Smooth muscle cell (in vitro differentiated cells): ENCODE data around the gene TRAPPC5. TPM values are rescaled to one million over a fixed set of nuclear protein-coding genes. Genes with fewer than 3 reads are reported as not detected.

Source experiments
- DNase-seq: peaks from one replicate; lab custom pipeline; 2025; ENCODE audit not compliant: unreplicated experiment; lab: John Stamatoyannopoulos, UW
- H2AFZ ChIP-seq: fragments of 200-600 bp; sonication (generic); 2 replicates; pipeline ENCODE4 v1.6.0; 2016; ENCODE audit warnings: antibody characterized with exemption, low read depth, mild to moderate bottlenecking
- H3F3A ChIP-seq: fragments of 200-600 bp; sonication (generic); 2 replicates; pipeline ENCODE4 v1.6.0; 2017; ENCODE audit warnings: antibody characterized with exemption, low read depth
- H3K27ac ChIP-seq: fragments of 200-600 bp; sonication (generic); 2 replicates; pipeline ENCODE4 v1.5.1; 2016; ENCODE audit warnings: low read depth, mild to moderate bottlenecking
- H3K27me3 ChIP-seq: fragments of 200-600 bp; sonication (generic); 2 replicates; pipeline ENCODE4 v1.6.1; 2016; ENCODE audit warnings: low read depth, mild to moderate bottlenecking
- H3K36me3 ChIP-seq: fragments of 200-600 bp; sonication (generic); 2 replicates; pipeline ENCODE4 v1.5.1; 2016; ENCODE audit warnings: low read depth
- H3K4me1 ChIP-seq: fragments of 200-600 bp; sonication (generic); 2 replicates; pipeline ENCODE4 v1.5.1; 2016; ENCODE audit warnings: low read depth
- H3K4me2 ChIP-seq: fragments of 200-600 bp; sonication (generic); 2 replicates; pipeline ENCODE4 v1.6.0; 2016; ENCODE audit warnings: mild to moderate bottlenecking
- H3K4me3 ChIP-seq: fragments of 200-600 bp; sonication (generic); 2 replicates; pipeline ENCODE4 v1.5.1; 2016; ENCODE audit warnings: mild to moderate bottlenecking
- H3K79me2 ChIP-seq: fragments of 200-600 bp; sonication (generic); 2 replicates; pipeline ENCODE4 v1.6.0; 2016; ENCODE audit warnings: low read depth, mild to moderate bottlenecking
- H3K9ac ChIP-seq: fragments of 200-600 bp; sonication (generic); 2 replicates; pipeline ENCODE4 v1.6.0; 2016; ENCODE audit warnings: low read depth
- H3K9me3 ChIP-seq: fragments of 200-600 bp; sonication (generic); replicated peaks from 2 replicates; pipeline ENCODE4 v1.5.1; 2016; ENCODE audit warnings: low read depth
- H4K20me1 ChIP-seq: fragments of 200-600 bp; sonication (generic); 2 replicates; pipeline ENCODE4 v1.6.0; 2016; ENCODE audit warnings: low read depth
- WGBS: methylation state at CpG from one replicate; pipeline ENCODE4 v1.1.7; 2016; ENCODE audit warnings: low lambda C conversion rate; 5-methylcytosine and 5-hydroxymethylcytosine counted together
- polyA plus RNA-seq: library from polyadenylated mRNA; unstranded; fragments of >200 nt; fragmentation: Nextera tagmentation; extraction: Ambion mirVana; gene quantifications from 2 replicates; pipeline ENCODE4 v1.2.1, GENCODE V29; 2016
- total RNA-seq: library from RNA; depleted of rRNA; stranded (reverse); fragments of >200 nt; gene quantifications from 2 replicates; pipeline ENCODE4 v1.2.3, GENCODE V29; 2014
- TF ChIP-seq, protein P1 (sequence below): fragments of 200-600 bp; sonication (generic); IDR thresholded peaks from 2 replicates; pipeline ENCODE4 v1.5.1; 2017; ENCODE audit warnings: borderline replicate concordance, mild to moderate bottlenecking, antibody characterized with exemption; ENCODE audit not compliant: insufficient read depth, poor library complexity, severe bottlenecking

The TRAPPC5 gene
- total and polyA plus RNA-seq, 2 experiments from 2014 or later, result 61.8 to 166 TPM

DNA sequence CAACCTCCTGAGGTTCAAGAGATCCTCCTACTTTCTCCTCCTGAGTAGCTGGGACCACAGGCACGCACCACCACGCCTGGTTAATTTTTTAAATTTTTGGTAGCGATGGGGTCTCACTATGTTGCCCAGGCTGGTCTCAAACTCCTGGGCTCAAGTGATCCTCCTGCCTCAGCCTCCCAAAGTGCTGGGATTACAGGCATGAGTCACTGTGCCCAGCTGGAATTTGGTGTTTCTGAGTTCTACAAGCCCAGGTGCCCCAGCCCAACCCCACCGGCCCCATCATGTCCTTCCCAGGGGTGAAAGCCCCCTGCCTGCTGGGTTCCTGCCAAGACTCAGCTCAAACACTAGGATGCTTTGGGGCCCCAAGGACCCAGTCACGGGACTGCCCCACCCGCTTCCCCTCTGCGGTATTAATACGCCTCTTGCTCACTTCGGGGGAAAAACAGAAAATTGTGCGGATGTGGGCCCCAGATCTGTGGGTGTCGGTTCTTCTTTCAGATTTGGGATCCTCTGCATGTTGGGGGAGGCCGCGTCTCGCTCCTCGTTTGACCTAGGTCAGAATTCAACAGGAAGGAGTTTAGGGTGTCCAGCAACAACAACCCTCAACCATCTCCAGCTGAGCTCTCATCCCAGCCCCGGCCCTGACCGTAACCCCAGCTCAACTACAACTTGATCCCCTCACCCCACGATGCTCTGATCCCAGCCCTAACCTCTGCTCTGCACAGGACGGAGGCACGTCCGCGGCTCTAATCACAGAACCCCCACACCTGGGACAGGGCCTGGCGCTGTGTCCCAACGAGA, 25.0 kb downstream of the TRAPPC5 start:
- TF ChIP-seq, protein P1, sequence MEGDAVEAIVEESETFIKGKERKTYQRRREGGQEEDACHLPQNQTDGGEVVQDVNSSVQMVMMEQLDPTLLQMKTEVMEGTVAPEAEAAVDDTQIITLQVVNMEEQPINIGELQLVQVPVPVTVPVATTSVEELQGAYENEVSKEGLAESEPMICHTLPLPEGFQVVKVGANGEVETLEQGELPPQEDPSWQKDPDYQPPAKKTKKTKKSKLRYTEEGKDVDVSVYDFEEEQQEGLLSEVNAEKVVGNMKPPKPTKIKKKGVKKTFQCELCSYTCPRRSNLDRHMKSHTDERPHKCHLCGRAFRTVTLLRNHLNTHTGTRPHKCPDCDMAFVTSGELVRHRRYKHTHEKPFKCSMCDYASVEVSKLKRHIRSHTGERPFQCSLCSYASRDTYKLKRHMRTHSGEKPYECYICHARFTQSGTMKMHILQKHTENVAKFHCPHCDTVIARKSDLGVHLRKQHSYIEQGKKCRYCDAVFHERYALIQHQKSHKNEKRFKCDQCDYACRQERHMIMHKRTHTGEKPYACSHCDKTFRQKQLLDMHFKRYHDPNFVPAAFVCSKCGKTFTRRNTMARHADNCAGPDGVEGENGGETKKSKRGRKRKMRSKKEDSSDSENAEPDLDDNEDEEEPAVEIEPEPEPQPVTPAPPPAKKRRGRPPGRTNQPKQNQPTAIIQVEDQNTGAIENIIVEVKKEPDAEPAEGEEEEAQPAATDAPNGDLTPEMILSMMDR, result no peak
- DNase-seq, result no peak
- whole genome bisulfite sequencing, result 92% methylated on average over 22 of the region's 24 CpGs

DNA sequence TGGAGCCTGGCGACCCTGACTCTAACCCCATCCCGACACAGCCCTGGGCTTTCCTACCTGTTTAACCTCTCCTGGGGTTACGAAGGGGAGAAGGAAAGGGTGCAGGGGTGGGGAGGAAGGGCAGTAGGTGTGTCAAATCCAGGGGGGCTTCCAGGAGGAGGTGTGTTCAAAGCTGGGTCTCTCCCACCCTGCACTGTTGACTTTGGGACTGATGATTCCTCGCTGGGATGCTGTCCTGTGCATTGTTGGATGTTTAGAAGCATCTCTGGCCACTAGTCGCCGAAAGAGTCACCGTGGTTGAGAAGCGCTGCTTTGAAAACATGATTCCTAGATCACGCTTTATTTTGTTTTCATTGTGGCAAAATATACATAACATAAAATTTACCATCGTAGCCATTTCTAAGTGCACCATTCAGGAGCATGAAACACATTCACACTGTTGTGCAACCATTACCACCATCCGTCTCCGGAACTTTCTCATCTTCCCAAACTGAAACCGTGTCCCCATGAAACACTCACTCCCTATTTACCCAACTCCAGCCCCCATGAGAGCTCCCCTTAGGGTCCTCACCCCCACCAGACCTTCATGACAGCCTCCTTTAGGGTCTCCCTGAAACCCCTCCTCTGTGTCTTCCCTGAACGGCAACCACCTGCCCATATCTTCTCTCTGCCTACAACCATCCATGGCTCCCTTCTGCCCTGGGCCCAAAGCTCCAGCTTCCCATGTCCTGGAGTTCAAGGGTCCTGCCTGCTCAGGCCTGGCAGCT, 25.7 kb downstream of the TRAPPC5 start:
- no peaks in the 10 kb centered on the region for H4K20me1 ChIP-seq
- H3K79me2 ChIP-seq, result no peaks in the 10 kb centered on the region
- no peaks in the 10 kb centered on the region for H3K27me3 ChIP-seq
- no peak overlapping the region for H3K9ac ChIP-seq
- no peaks in the 10 kb centered on the region for H3K4me1 ChIP-seq
- H2AFZ ChIP-seq, result no peak overlapping the region
- H3K4me3 ChIP-seq, result no peak overlapping the region
- no peak overlapping the region for H3K27ac ChIP-seq
- WGBS, result 93% methylated on average over 14 of the region's 14 CpGs
- no peaks in the 10 kb centered on the region for H3F3A ChIP-seq
- no peaks in the 10 kb centered on the region for H3K36me3 ChIP-seq
- TF ChIP-seq, protein P1, result no peak
- H3K9me3 ChIP-seq, result no peaks in the 10 kb centered on the region
- H3K4me2 ChIP-seq, result no peak overlapping the region
- DNase-seq, result no peak

More for the DNA sequence above, 25.0 kb downstream of the TRAPPC5 start:
- no peaks in the 10 kb centered on the region for H3K4me1 ChIP-seq
- no peaks in the 10 kb centered on the region for H3F3A ChIP-seq
- H3K79me2 ChIP-seq, result no peaks in the 10 kb centered on the region
- no peak overlapping the region for H2AFZ ChIP-seq
- no peaks in the 10 kb centered on the region for H3K36me3 ChIP-seq
- no peaks in the 10 kb centered on the region for H3K9me3 ChIP-seq
- H3K9ac ChIP-seq, result no peak overlapping the region
- H3K4me3 ChIP-seq, result no peak overlapping the region
- H4K20me1 ChIP-seq, result no peaks in the 10 kb centered on the region
- no peak overlapping the region for H3K27ac ChIP-seq
- no peaks in the 10 kb centered on the region for H3K27me3 ChIP-seq
- H3K4me2 ChIP-seq, result no peak overlapping the region

DNA sequence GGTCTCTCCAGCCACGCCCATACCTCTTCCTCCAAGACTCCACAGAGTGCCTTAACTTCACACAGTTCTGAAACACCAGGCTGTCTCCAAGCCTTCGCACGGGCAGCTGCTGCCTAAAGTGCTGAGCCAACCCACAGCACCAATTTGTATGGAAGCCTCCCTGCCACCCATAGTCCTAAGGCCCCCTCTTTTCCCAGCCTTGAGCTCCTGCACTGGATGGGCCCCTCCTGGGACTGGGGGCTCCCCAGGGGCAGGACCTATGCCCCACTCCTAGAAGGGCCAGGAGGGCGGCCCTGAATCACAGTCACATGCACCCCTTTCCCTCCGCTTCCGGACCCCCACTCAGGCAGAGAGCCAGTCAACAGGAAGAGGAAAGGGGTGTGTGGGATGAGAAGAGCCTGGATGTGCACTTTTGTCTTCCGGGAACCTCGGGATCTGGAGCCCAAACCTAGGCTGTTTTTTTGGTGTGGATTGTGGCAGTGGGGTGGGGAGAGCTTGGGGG, 26.4 kb downstream of the TRAPPC5 start:
- H3K79me2 ChIP-seq, result no peaks in the 10 kb centered on the region
- H3K4me1 ChIP-seq, result no peaks in the 10 kb centered on the region
- no peaks in the 10 kb centered on the region for H3F3A ChIP-seq
- no peak overlapping the region for H3K4me2 ChIP-seq
- DNase-seq, result no peak
- H2AFZ ChIP-seq, result no peak overlapping the region
- TF ChIP-seq, protein P1, result no peak
- no peak overlapping the region for H3K27ac ChIP-seq
- no peaks in the 10 kb centered on the region for H3K27me3 ChIP-seq
- no peaks in the 10 kb centered on the region for H4K20me1 ChIP-seq
- no peaks in the 10 kb centered on the region for H3K36me3 ChIP-seq
- no peaks in the 10 kb centered on the region for H3K9me3 ChIP-seq
- WGBS, result 85% methylated on average over 8 of the region's 8 CpGs
- H3K4me3 ChIP-seq, result no peak overlapping the region
- no peak overlapping the region for H3K9ac ChIP-seq
